D721Med (cell line): Measurements from ENCODE around the gene HOXD4.

Experiments used
- DNase-seq: peaks from one replicate; pipeline ENCODE4 v3.0.0; 2011; ENCODE audit warnings: low spot score; ENCODE audit not compliant: insufficient read length
- FAIRE-seq: peaks from 2 replicates; lab custom pipeline; 2011; peaks lifted over from hg19 to GRCh38; lab: Jason Lieb, UNC
- CTCF ChIP-seq: IDR thresholded peaks from 2 replicates; pipeline ENCODE4 v1.5.1; 2012; ENCODE audit warnings: mild to moderate bottlenecking, control low read depth; ENCODE audit not compliant: insufficient read depth; ENCODE audit errors: missing control alignments

HOXD4 gene

GRCh38 chr2:176105078-176105729 lies 46.1 kb upstream of the HOXD4 start:
- DNase-seq (no peak), FAIRE-seq (no peak)
- no peak for TF ChIP-seq CTCF

- DNase-seq (no peak), FAIRE-seq (no peak)
- TF ChIP-seq CTCF, result no peak
These were observed 45.4 kb upstream of the HOXD4 start for GRCh38 chr2:176105730-176106580.

GRCh38 chr2:176106581-176107539 lies 44.5 kb upstream of the HOXD4 start, which contains the start of gene HOXD11:
HOXD11 (plus strand) TSS chr2:176107280; CDS start chr2:176107356, 76 bp downstream.
- no peak for TF ChIP-seq CTCF
- DNase-seq, result no peak
- FAIRE-seq, result no peak

GRCh38 chr2:176107731-176108181 lies 43.6 kb upstream of the HOXD4 start:
- DNase-seq (no peak), FAIRE-seq (no peak)

GRCh38 chr2:176109192-176109901 lies 42.0 kb upstream of the HOXD4 start:
- no peak for FAIRE-seq
- DNase-seq, result no peak
- no peak for TF ChIP-seq CTCF

More at GRCh38 chr2:176107731-176108181, 43.6 kb upstream of the HOXD4 start:
- no peak for TF ChIP-seq CTCF

GRCh38 chr2:176109946-176110345 lies 41.4 kb upstream of the HOXD4 start:
- FAIRE-seq (no peak), DNase-seq (no peak)

More at GRCh38 chr2:176109946-176110345, 41.4 kb upstream of the HOXD4 start:
- TF ChIP-seq CTCF, result no peak
